Measurements from ENCODE around the gene DCTD. TPM values are rescaled to one million over a fixed set of nuclear protein-coding genes. Genes with fewer than 3 reads are reported as not detected.
A peak's percentile ranks its signal among the peaks of the same experiment; 100 is the strongest.

Gene DCTD
- total and polyA plus RNA-seq, 2 of the 13 experiments (the other 11 are each of a cell fraction or from before 2014, with no cell fraction given) = 85.1 to 95.3 TPM

DNA sequence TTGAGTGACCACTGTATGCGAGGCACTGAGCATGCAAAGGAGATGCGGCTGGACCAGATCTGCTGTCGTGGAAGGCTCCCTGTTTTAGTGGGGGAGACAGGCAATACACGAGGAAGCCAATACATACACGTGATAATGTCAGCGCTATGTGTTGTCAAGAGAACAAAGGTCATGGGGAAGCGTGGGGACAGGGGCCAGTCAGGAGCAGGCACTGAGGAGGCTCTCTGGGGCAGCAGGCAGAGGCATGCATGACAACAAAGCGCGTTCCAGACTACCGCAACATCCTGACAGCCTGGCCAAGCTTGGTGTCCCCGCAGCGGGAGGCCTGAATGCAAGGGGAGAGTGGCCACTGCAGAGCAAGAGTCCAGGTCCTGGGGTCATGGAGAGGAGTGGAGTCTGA lies 61.9 kb downstream of the DCTD start (continued):
- peak; percentile 82 for TF ChIP-seq RNF2 (conservative IDR thresholded peaks at IDR 0.05; ENCODE audit: low read depth)
- TF ChIP-seq, protein P1, sequence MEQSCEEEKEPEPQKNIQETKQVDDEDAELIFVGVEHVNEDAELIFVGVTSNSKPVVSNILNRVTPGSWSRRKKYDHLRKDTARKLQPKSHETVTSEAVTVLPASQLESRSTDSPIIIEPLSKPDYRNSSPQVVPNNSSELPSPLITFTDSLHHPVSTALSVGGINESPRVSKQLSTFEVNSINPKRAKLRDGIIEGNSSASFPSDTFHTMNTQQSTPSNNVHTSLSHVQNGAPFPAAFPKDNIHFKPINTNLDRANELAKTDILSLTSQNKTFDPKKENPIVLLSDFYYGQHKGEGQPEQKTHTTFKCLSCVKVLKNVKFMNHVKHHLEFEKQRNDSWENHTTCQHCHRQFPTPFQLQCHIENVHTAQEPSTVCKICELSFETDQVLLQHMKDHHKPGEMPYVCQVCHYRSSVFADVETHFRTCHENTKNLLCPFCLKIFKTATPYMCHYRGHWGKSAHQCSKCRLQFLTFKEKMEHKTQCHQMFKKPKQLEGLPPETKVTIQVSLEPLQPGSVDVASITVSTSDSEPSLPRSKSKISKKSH (CRISPR knock-in tag; IDR thresholded peaks at IDR 0.05; ENCODE audit: borderline replicate concordance) = peak; percentile 83
- no peak for TF ChIP-seq CENPT (CRISPR knock-in tag; IDR thresholded peaks at IDR 0.05; ENCODE audit: low read depth)
- TF ChIP-seq ZFP37 (CRISPR knock-in tag; IDR thresholded peaks at IDR 0.05; ENCODE audit: borderline replicate concordance) = no peak
- TF ChIP-seq ZNF737 (CRISPR knock-in tag; IDR thresholded peaks at IDR 0.05; ENCODE audit: borderline replicate concordance) = no peak
- TF ChIP-seq, protein P2, sequence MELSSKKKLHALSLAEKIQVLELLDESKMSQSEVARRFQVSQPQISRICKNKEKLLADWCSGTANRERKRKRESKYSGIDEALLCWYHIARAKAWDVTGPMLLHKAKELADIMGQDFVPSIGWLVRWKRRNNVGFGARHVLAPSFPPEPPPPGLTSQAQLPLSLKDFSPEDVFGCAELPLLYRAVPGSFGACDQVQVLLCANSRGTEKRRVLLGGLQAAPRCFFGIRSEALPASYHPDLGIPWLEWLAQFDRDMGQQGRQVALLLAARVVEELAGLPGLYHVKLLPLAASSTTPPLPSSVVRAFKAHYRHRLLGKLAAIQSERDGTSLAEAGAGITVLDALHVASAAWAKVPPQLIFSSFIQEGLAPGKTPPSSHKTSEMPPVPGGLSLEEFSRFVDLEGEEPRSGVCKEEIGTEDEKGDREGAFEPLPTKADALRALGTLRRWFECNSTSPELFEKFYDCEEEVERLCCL (CRISPR knock-in tag; IDR thresholded peaks at IDR 0.05; ENCODE audit: borderline replicate concordance) = no peak
- TF ChIP-seq LBX2 (CRISPR knock-in tag; IDR thresholded peaks at IDR 0.05; ENCODE audit: borderline replicate concordance) = no peak
- peak; percentile 95; the same call in 1 of the 2 replicates for TF ChIP-seq ZKSCAN8 (CRISPR knock-in tag; IDR thresholded peaks at IDR 0.05; ENCODE audit: borderline replicate concordance)
- TF ChIP-seq CREM (IDR thresholded peaks at IDR 0.05) = no peak
- TF ChIP-seq CREM (CRISPR knock-in tag; IDR thresholded peaks at IDR 0.05) = no peak
- TF ChIP-seq ZNF430 (CRISPR knock-in tag; IDR thresholded peaks at IDR 0.05) = no peak; the same call in 1 of the 2 replicates
- peak; percentile 32; the same call in 1 of the 2 replicates for TF ChIP-seq ZNF564 (CRISPR knock-in tag; IDR thresholded peaks at IDR 0.05)
- no peak for TF ChIP-seq ZNF543 (CRISPR knock-in tag; IDR thresholded peaks at IDR 0.05)
- no peak for TF ChIP-seq STAT5B (CRISPR knock-in tag; IDR thresholded peaks at IDR 0.05)
- TF ChIP-seq MNT (IDR thresholded peaks at IDR 0.05) = peak; percentile 89
- TF ChIP-seq ATF4 (CRISPR knock-in tag; IDR thresholded peaks at IDR 0.05) = 0 out of 4 replicates have a peak, but pooled peaks of 1 of the 2 experiments have one; percentile 28
- 0 out of 2 replicates have a peak, but pooled peaks have one; percentile 49 for TF ChIP-seq ZNF33B (CRISPR knock-in tag; IDR thresholded peaks at IDR 0.05)
- no peak for TF ChIP-seq RBM22 (optimal IDR thresholded peaks at IDR 0.05; ENCODE audit: low read length)
- no peak for TF ChIP-seq ZNF704 (CRISPR knock-in tag; IDR thresholded peaks at IDR 0.05; ENCODE audit: borderline replicate concordance)
- TF ChIP-seq ZNF446 (CRISPR knock-in tag; IDR thresholded peaks at IDR 0.05) = no peak
- TF ChIP-seq SMYD3 (CRISPR knock-in tag; IDR thresholded peaks at IDR 0.05) = no peak
- no peak for TF ChIP-seq DBP (CRISPR knock-in tag; IDR thresholded peaks at IDR 0.05; ENCODE audit: not compliant biosample characterization)
- peak; percentile 78; the same call in 1 of the 2 replicates for TF ChIP-seq ZNF792 (CRISPR knock-in tag; IDR thresholded peaks at IDR 0.05)
- TF ChIP-seq POGZ (CRISPR knock-in tag; IDR thresholded peaks at IDR 0.05) = peak; percentile 77

All from HepG2 (cell line).